Measurements from ENCODE around the gene GPN1. TPM values are rescaled to one million over a fixed set of nuclear protein-coding genes. Genes with fewer than 3 reads are reported as not detected.
A peak's percentile ranks its signal among the peaks of the same experiment; 100 is the strongest.

Gene GPN1
- total RNA-seq, 1 experiment from 2014 or later, result 45.1 TPM

GRCh38 chr2:27664622-27665363, 35.9 kb downstream of the GPN1 start:
- Histone ChIP-seq H3K27me3 (ENCODE audit: insufficient read depth, low read depth) (no peaks in the 10 kb centered on the region), H3K9me3 (ENCODE audit: insufficient read depth, low read depth) (no peaks in the 10 kb centered on the region), H3K4me2 (peak overlapping the region; percentile 94), H3K27ac (peak overlapping the region; percentile 83; the same call in 1 of the 2 replicates), H3F3A (ENCODE audit: insufficient read depth, low read depth) (peaks cover 11% of the 10 kb centered on the region; the same call in 1 of the 2 replicates), H3K4me1 (replicated peaks; ENCODE audit: insufficient read depth) (peaks cover 26% of the 10 kb centered on the region), H3K4me3 (peak overlapping the region; percentile 86), H4K20me1 (ENCODE audit: insufficient read depth) (no peaks in the 10 kb centered on the region; the same call in 1 of the 2 replicates), H3K79me2 (ENCODE audit: low read depth) (peaks cover 42% of the 10 kb centered on the region), H3K9me2 (ENCODE audit: insufficient read depth) (no peaks in the 10 kb centered on the region), H3K36me3 (ENCODE audit: low read depth) (peaks cover 31% of the 10 kb centered on the region), H2AFZ (peak overlapping the region; percentile 97)
- POLR2A ChIA-PET (ENCODE audit: unreplicated experiment), result no interaction called here
- CTCF ChIA-PET, result interaction anchor here (0.8 kb wide), 1 partner anchor 11 kb away, joined by 3 read pairs; no protein-coding TSS in a partner anchor
- no peak for TF ChIP-seq EZH2 (IDR thresholded peaks at IDR 0.05; ENCODE audit: low read depth)
- TF ChIP-seq CTCF (conservative IDR thresholded peaks at IDR 0.05), result no peak
- intact Hi-C loops (cut with micrococcal nuclease; ENCODE audit: unreplicated experiment), result no loop called here
- no peak for DNase-seq
- BruUV-seq (replicated peaks), result no TSS peak

GRCh38 chr2:27667446-27667845, 38.6 kb downstream of the GPN1 start:
- H3K27me3 ChIP-seq (ENCODE audit: insufficient read depth, low read depth), result no peaks in the 10 kb centered on the region
- H3K4me2 ChIP-seq, result no peak overlapping the region
- peaks cover 31% of the 10 kb centered on the region for H3K79me2 ChIP-seq (ENCODE audit: low read depth)
- H3K9me2 ChIP-seq (ENCODE audit: insufficient read depth), result no peaks in the 10 kb centered on the region
- no peaks in the 10 kb centered on the region for H3K9me3 ChIP-seq (ENCODE audit: insufficient read depth, low read depth)
- peaks cover 11% of the 10 kb centered on the region for H3F3A ChIP-seq (ENCODE audit: insufficient read depth, low read depth)
- POLR2A ChIA-PET (ENCODE audit: unreplicated experiment), result no interaction called here
- no peak overlapping the region for H3K4me3 ChIP-seq
- CTCF ChIA-PET, result no interaction called here
- no peaks in the 10 kb centered on the region; the same call in 1 of the 2 replicates for H4K20me1 ChIP-seq (ENCODE audit: insufficient read depth)
- H2AFZ ChIP-seq, result no peak overlapping the region
- no TSS peak for BruUV-seq (replicated peaks)
- intact Hi-C loops (cut with micrococcal nuclease; ENCODE audit: unreplicated experiment), result no loop called here
- DNase-seq, result no peak
- TF ChIP-seq CTCF (conservative IDR thresholded peaks at IDR 0.05) (no peak), EZH2 (IDR thresholded peaks at IDR 0.05; ENCODE audit: low read depth) (no peak)
- peaks cover 30% of the 10 kb centered on the region for H3K36me3 ChIP-seq (ENCODE audit: low read depth)
- peaks cover 19% of the 10 kb centered on the region for H3K4me1 ChIP-seq (replicated peaks; ENCODE audit: insufficient read depth)
- H3K27ac ChIP-seq, result no peak overlapping the region

GRCh38 chr2:27671235-27671634, 42.4 kb downstream of the GPN1 start:
- Histone ChIP-seq H3K27ac (no peak overlapping the region), H4K20me1 (ENCODE audit: insufficient read depth) (no peaks in the 10 kb centered on the region), H2AFZ (no peak overlapping the region), H3F3A (ENCODE audit: insufficient read depth, low read depth) (peaks cover 8% of the 10 kb centered on the region; the same call in 1 of the 2 replicates), H3K4me2 (no peak overlapping the region), H3K4me3 (no peak overlapping the region), H3K9me2 (ENCODE audit: insufficient read depth) (no peaks in the 10 kb centered on the region), H3K4me1 (replicated peaks; ENCODE audit: insufficient read depth) (no peaks in the 10 kb centered on the region), H3K79me2 (ENCODE audit: low read depth) (no peaks in the 10 kb centered on the region), H3K9me3 (ENCODE audit: insufficient read depth, low read depth) (no peaks in the 10 kb centered on the region), H3K27me3 (ENCODE audit: insufficient read depth, low read depth) (no peaks in the 10 kb centered on the region), H3K36me3 (ENCODE audit: low read depth) (peaks cover 44% of the 10 kb centered on the region)
- intact Hi-C loops (cut with micrococcal nuclease; ENCODE audit: unreplicated experiment), result no loop called here
- ChIA-PET POLR2A (ENCODE audit: unreplicated experiment) (no interaction called here), CTCF (no interaction called here)
- TF ChIP-seq EZH2 (IDR thresholded peaks at IDR 0.05; ENCODE audit: low read depth), result no peak
- TF ChIP-seq CTCF (conservative IDR thresholded peaks at IDR 0.05), result no peak
- no TSS peak for BruUV-seq (replicated peaks)
- no peak for DNase-seq
